Keratinocyte (primary cell): ENCODE results near the gene HES7.

Source experiments
- CTCF ChIP-seq, 3 experiments: IDR thresholded peaks in 1 of 3; conservative IDR thresholded peaks in 1 of 3; optimal IDR thresholded peaks in 1 of 3; 2 replicates in 2 of 3; 3 replicates in 1 of 3; pipeline versions ENCODE3 to v1.5.1; 2011; ENCODE audit warnings: low read length in 3 of 3, mild to moderate bottlenecking in 3 of 3, moderate library complexity in 2 of 3, control low read depth in 1 of 3, inconsistent platforms in 1 of 3; ENCODE audit not compliant: insufficient read depth in 2 of 3; ENCODE audit errors: extremely low read depth in 1 of 3
- EZH2 ChIP-seq: IDR thresholded peaks from one replicate; pipeline ENCODE4 v1.6.1; 2012; ENCODE audit warnings: inconsistent platforms, mild to moderate bottlenecking, low read length, moderate library complexity

GRCh38 chr17:8122422-8122923, 1.4 kb downstream of the HES7 start:
- TF ChIP-seq CTCF (optimal IDR thresholded peaks at IDR 0.05 in 1 of 3, IDR thresholded peaks at IDR 0.05 in 1 of 3, conservative IDR thresholded peaks at IDR 0.05 in 1 of 3; ENCODE audit: extremely low read depth in 1 of 3, insufficient read depth in 2 of 3, low read length in 3 of 3) (no peak), EZH2 (no peak)
